Suprapubic skin (tissue), 4 donors: ENCODE data around the gene CHAC1.

ENCODE experiments used
- CTCF ChIP-seq, 2 donors: fragments of 200-600 bp in 1 of 2; fragments of 450-650 bp in 1 of 2; sonication (generic) in 1 of 2; IDR thresholded peaks; one replicate each; pipeline ENCODE4 v1.5.1; 2016 to 2019; ENCODE audit warnings: antibody characterized with exemption in 2 of 2, mild to moderate bottlenecking in 1 of 2, moderate library complexity in 1 of 2
- POLR2A ChIP-seq, 2 donors: fragments of 450-650 bp; IDR thresholded peaks; one replicate each; pipeline ENCODE4 v1.6.1; 2017; ENCODE audit warnings: antibody characterized with exemption in 2 of 2, mild to moderate bottlenecking in 2 of 2, moderate library complexity in 2 of 2
- POLR2AphosphoS5 ChIP-seq, 3 donors: sonication (generic); formaldehyde crosslinking; IDR thresholded peaks; one replicate each; pipeline ENCODE4 v1.6.1; 2017; ENCODE audit warnings: antibody characterized with exemption in 3 of 3

DNA sequence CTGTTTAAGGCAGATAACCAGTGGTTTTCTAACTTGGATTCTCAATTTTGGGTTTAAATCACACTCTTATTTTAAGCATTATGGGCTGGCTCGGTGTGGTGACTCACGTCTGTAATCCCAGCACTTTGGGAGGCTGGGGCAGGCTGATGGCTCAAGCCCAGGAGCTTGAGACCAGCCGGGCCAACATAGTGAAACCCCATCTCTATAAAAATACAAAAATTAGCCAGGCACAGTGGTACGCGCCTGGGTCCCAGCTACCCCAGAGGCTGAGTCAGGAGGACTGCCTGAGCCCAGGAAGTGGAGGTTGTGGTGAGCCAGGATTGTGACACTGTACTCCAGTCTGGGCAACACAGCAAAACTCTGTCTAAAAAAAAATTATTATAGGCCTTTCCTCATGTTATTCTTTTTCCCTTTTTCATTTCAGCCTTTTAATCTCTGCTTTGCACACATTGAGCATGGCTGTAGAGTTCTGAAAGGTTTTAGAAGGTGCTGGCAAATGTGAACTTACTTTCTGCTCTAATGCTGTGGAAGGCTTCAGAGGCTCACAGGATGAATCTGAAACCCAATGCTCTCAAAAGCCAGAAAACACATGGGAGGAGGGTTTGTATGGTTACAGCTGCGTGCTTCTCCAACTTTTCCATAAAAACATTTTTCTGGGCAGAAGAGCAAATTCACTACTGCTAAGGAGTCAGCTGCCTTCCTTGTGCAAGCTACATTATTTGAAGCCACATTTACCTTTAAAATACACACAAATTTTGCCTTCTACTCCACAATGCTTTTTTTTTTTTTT lies 32.5 kb downstream of the CHAC1 start:
- TF ChIP-seq POLR2AphosphoS5 (IDR thresholded peaks at IDR 0.05) (no peak), CTCF (IDR thresholded peaks at IDR 0.05) (no peak), POLR2A (IDR thresholded peaks at IDR 0.05) (no peak)
